H1 (cell line): ENCODE measurements around the gene TXNDC12. TPM values are rescaled to one million over a fixed set of nuclear protein-coding genes. Genes with fewer than 3 reads are reported as not detected.

Experiments used
- CTCF ChIA-PET: fragments of 300-600 bp; sonication (Branson Sonifier 250); formaldehyde crosslinking; loops from one replicate; lab custom pipeline; 2021; ENCODE audit not compliant: partially characterized antibody; lab: Charles Lee
- POLR2A ChIA-PET: fragments of 300-600 bp; sonication (Branson Sonifier 250); formaldehyde crosslinking; loops from one replicate; lab custom pipeline; 2021; ENCODE audit warnings: inconsistent platforms; ENCODE audit not compliant: partially characterized antibody; lab: Charles Lee
- DNase-seq, 2 experiments: peaks; one replicate each; pipeline versions ENCODE4 v3.0.0 to v3.0.0-alpha.2; 2010 to 2022; ENCODE audit warnings: low spot score in 2 of 2, low read depth in 1 of 2, mixed read lengths in 1 of 2
- FAIRE-seq: peaks from 2 replicates; lab custom pipeline; 2011; peaks lifted over from hg19 to GRCh38; lab: Jason Lieb, UNC
- H2AFZ ChIP-seq: 2 replicates; pipeline ENCODE4 v1.8.1; 2012; ENCODE audit warnings: low read length, inconsistent platforms
- H2AK5ac ChIP-seq: 2 replicates; pipeline ENCODE4 v1.6.1; 2013; ENCODE audit warnings: low read depth, low read length
- H2BK120ac ChIP-seq: replicated peaks from 2 replicates; pipeline ENCODE3; 2013; ENCODE audit warnings: low read depth, low read length, inconsistent platforms
- H2BK12ac ChIP-seq: 2 replicates; pipeline ENCODE4 v1.6.1; 2013; ENCODE audit warnings: low read depth, low read length
- H2BK15ac ChIP-seq: 2 replicates; pipeline ENCODE4 v1.6.1; 2013; ENCODE audit warnings: low read length
- H2BK20ac ChIP-seq: 2 replicates; pipeline ENCODE4 v1.6.1; 2013; ENCODE audit warnings: low read length
- H2BK5ac ChIP-seq: 2 replicates; pipeline ENCODE4 v1.6.1; 2013; ENCODE audit warnings: low read depth, low read length
- H3K14ac ChIP-seq: 2 replicates; pipeline ENCODE4 v1.6.1; 2013; ENCODE audit warnings: inconsistent platforms; ENCODE audit not compliant: insufficient read length
- H3K18ac ChIP-seq: 2 replicates; pipeline ENCODE4 v1.6.1; 2013; ENCODE audit warnings: low read length; ENCODE audit errors: extremely low read depth
- H3K23ac ChIP-seq: 2 replicates; pipeline ENCODE4 v1.6.1; 2013; ENCODE audit warnings: inconsistent platforms; ENCODE audit not compliant: insufficient read length
- H3K23me2 ChIP-seq: 2 replicates; pipeline ENCODE4 v1.6.1; 2013; ENCODE audit warnings: low read depth, low read length
- H3K27ac ChIP-seq: 2 replicates; pipeline ENCODE4 v1.6.1; 2011; ENCODE audit warnings: low read depth, low read length, inconsistent platforms
- H3K27me3 ChIP-seq, 4 experiments: replicated peaks in 1 of 4; 1 replicate in 1 of 4; 2 replicates in 3 of 4; pipeline versions ENCODE4 v1.6.1 to v1.8.1; 2011 to 2013; ENCODE audit warnings: low read length in 3 of 4, mild to moderate bottlenecking in 3 of 4, inconsistent platforms in 2 of 4, mixed read lengths in 2 of 4, moderate library complexity in 1 of 4; ENCODE audit not compliant: control insufficient read depth in 3 of 4, insufficient read depth in 3 of 4; ENCODE audit errors: extremely low read depth in 1 of 4
- H3K36me3 ChIP-seq, 4 experiments: 2 replicates each; pipeline versions ENCODE4 v1.6.1 to v1.8.1; 2011 to 2013; ENCODE audit warnings: mild to moderate bottlenecking in 4 of 4, low read length in 3 of 4, moderate library complexity in 2 of 4, control low read depth in 1 of 4, inconsistent platforms in 1 of 4; ENCODE audit not compliant: insufficient read depth in 4 of 4, control insufficient read depth in 2 of 4
- H3K4ac ChIP-seq: replicated peaks from 2 replicates; pipeline ENCODE3; 2013; ENCODE audit warnings: low read length, low read depth, mixed read lengths, inconsistent platforms; ENCODE audit not compliant: insufficient read length
- H3K4me1 ChIP-seq, 4 experiments: replicated peaks in 1 of 4; 1 replicate in 1 of 4; 2 replicates in 3 of 4; pipeline versions ENCODE4 v1.6.1 to v1.8.1; 2011 to 2013; ENCODE audit warnings: low read length in 3 of 4, inconsistent platforms in 2 of 4, mixed read lengths in 1 of 4; ENCODE audit not compliant: insufficient read depth in 4 of 4, control insufficient read depth in 3 of 4
- H3K4me2 ChIP-seq, 2 experiments: 2 replicates each; pipeline versions ENCODE4 v1.6.1 to v1.8.1; 2011 to 2013; ENCODE audit warnings: low read depth in 2 of 2, low read length in 2 of 2, control low read depth in 1 of 2, inconsistent platforms in 1 of 2, mild to moderate bottlenecking in 1 of 2; ENCODE audit not compliant: insufficient read depth in 1 of 2
- H3K4me3 ChIP-seq, 4 experiments: fragments of 200-600, 300-600 bp in 1 of 4; sonication (generic), shearing (Covaris generic), sonication (Bioruptor Twin) in 1 of 4; 2 replicates each; pipeline versions ENCODE4 v1.5.1 to v1.8.1; 2011 to 2016; ENCODE audit warnings: low read length in 4 of 4, low read depth in 3 of 4, control low read depth in 2 of 4, inconsistent platforms in 2 of 4, mild to moderate bottlenecking in 2 of 4, mixed read lengths in 1 of 4, moderate library complexity in 1 of 4; ENCODE audit not compliant: insufficient read depth in 2 of 4; ENCODE audit errors: extremely low read depth in 1 of 4
- H3K56ac ChIP-seq: replicated peaks from 2 replicates; pipeline ENCODE3; 2013; ENCODE audit warnings: low read depth, mild to moderate bottlenecking, mixed read lengths, low read length, inconsistent platforms; ENCODE audit not compliant: insufficient read length
- H3K79me1 ChIP-seq: 2 replicates; pipeline ENCODE4 v1.6.1; 2013; ENCODE audit warnings: low read depth, low read length, control low read depth
- H3K79me2 ChIP-seq, 2 experiments: 2 replicates each; pipeline versions ENCODE4 v1.6.1 to v1.8.1; 2012 to 2013; ENCODE audit warnings: low read length in 2 of 2, mild to moderate bottlenecking in 2 of 2, inconsistent platforms in 1 of 2; ENCODE audit not compliant: insufficient read depth in 2 of 2, control insufficient read depth in 1 of 2
- H3K9ac ChIP-seq, 4 experiments: replicated peaks in 1 of 4; 1 replicate in 1 of 4; 2 replicates in 3 of 4; pipeline versions ENCODE4 v1.6.1 to v1.8.1; 2011 to 2013; ENCODE audit warnings: low read depth in 3 of 4, low read length in 3 of 4, control low read depth in 2 of 4, mild to moderate bottlenecking in 2 of 4, moderate library complexity in 2 of 4, inconsistent platforms in 1 of 4; ENCODE audit errors: extremely low read depth in 1 of 4
- H3K9me3 ChIP-seq, 2 experiments: 2 replicates each; pipeline versions ENCODE4 v1.6.1 to v1.8.1; 2012 to 2013; ENCODE audit warnings: mild to moderate bottlenecking in 2 of 2, moderate library complexity in 2 of 2, control low read depth in 1 of 2, inconsistent platforms in 1 of 2, low read depth in 1 of 2, low read length in 1 of 2, mixed read lengths in 1 of 2; ENCODE audit not compliant: insufficient read depth in 2 of 2
- H4K20me1 ChIP-seq, 2 experiments: replicated peaks in 1 of 2; 2 replicates each; pipeline versions ENCODE3 to v1.8.1; 2011 to 2013; ENCODE audit warnings: inconsistent platforms in 2 of 2, low read length in 2 of 2, mild to moderate bottlenecking in 1 of 2; ENCODE audit not compliant: insufficient read depth in 2 of 2, control insufficient read depth in 1 of 2
- H4K5ac ChIP-seq: 2 replicates; pipeline ENCODE4 v1.6.1; 2013; ENCODE audit warnings: low read length, low read depth, mixed read lengths, inconsistent platforms; ENCODE audit not compliant: insufficient read length
- H4K8ac ChIP-seq: 2 replicates; pipeline ENCODE4 v1.8.0; 2013; ENCODE audit warnings: mild to moderate bottlenecking, moderate library complexity, low read length, inconsistent platforms; ENCODE audit not compliant: insufficient read depth; ENCODE audit errors: extremely low read depth
- H4K91ac ChIP-seq: replicated peaks from 2 replicates; pipeline ENCODE3; 2013; ENCODE audit warnings: low read length, mixed read lengths, inconsistent platforms; ENCODE audit not compliant: insufficient read length
- ASH2L ChIP-seq: fragments of 200-600, 300-600 bp; sonication (generic); IDR thresholded peaks from one replicate; pipeline ENCODE4 v1.7.1; 2017; ENCODE audit warnings: low read length
- ATF2 ChIP-seq: IDR thresholded peaks from 2 replicates; pipeline ENCODE4 v1.6.1; 2012; ENCODE audit warnings: low read length, inconsistent platforms
- CHD2 ChIP-seq: IDR thresholded peaks from 2 replicates; pipeline ENCODE4 v1.6.1; 2012; ENCODE audit warnings: low read length, improper control_type of control experiment
- KDM5A ChIP-seq: fragments of 200-600 bp; IDR thresholded peaks from 2 replicates; pipeline ENCODE4 v1.7.1; 2012; ENCODE audit warnings: mild to moderate bottlenecking, low read length, inconsistent platforms, mixed read lengths
- TEAD4 ChIP-seq: IDR thresholded peaks from 2 replicates; pipeline ENCODE4 v1.6.1; 2012; ENCODE audit warnings: low read depth, low read length, inconsistent platforms, mixed read lengths
- WGBS, 2 experiments: shearing (Covaris generic) in 1 of 2; methylation state at CpG; one replicate each; pipeline versions ENCODE4 v1.1.6 to v1.1.7; 2013 to 2015; ENCODE audit warnings: low lambda C conversion rate in 2 of 2, mixed read lengths in 2 of 2, inconsistent platforms in 1 of 2, low coverage in 1 of 2, missing lambda C conversion rate in 1 of 2; ENCODE audit not compliant: insufficient replicate concordance in 2 of 2, insufficient coverage in 1 of 2, insufficient read length in 1 of 2; ENCODE audit errors: extremely low coverage in 1 of 2, missing lambda C conversion rate in 1 of 2; 5-methylcytosine and 5-hydroxymethylcytosine counted together
- polyA plus RNA-seq, 7 experiments: library from polyadenylated mRNA; depleted of rRNA in 3 of 7; stranded (reverse) in 5 of 7; unstranded in 2 of 7; fragments of >200 nt in 5 of 7; fragments of 200-250 nt in 2 of 7; gene quantifications; 1 replicate in 5 of 7; 2 replicates in 1 of 7; 4 replicates in 1 of 7; pipeline versions ENCODE4 v1.2.1 to v1.2.3, GENCODE V29; 2011 to 2013; ENCODE audit warnings: missing spikeins in 2 of 7, mixed read lengths in 2 of 7
- total RNA-seq: library from RNA; stranded (reverse); fragmentation: NEBNext Ultra II Directional; extraction: Animal tissue kit (Norgen Biotek cat#: 25700); gene quantifications from 2 replicates; pipeline ENCODE4 v1.2.1, GENCODE V29; 2021

The TXNDC12 gene
- total and polyA plus RNA-seq, 2 of the 8 experiments (the other 6 are each of a cell fraction or from before 2014, with no cell fraction given) = 35.2 to 89.8 TPM

DNA sequence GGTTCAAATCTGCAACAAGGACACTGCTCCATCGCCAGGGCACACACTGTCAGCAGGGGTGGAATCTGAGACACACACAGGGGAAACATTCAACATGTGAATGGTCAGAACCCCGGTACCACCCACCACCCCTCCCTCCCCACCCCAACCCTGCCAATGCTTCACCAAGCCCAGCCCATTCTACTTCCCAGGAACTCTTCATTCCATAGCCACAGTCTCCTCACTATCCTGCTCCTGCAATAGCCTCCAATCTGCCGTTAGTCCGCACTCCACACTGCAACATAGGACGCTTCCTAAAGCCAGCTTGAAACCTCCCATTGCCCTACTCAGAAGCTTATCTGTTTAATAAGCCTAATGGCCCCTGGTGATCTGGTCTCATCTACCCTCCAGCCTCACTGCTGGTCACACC is 57.0 kb downstream of the TXNDC12 start:
- Histone ChIP-seq H3K56ac (no peak overlapping the region), H4K91ac (no peak overlapping the region), H3K23ac (no peak overlapping the region), H2AFZ (peak overlapping the region; percentile 95), H3K36me3 (no peaks in the 10 kb centered on the region), H2BK12ac (no peak overlapping the region), H3K4me2 (peak overlapping the region; percentile 51 to 71), H3K27me3 (no peaks in the 10 kb centered on the region; a peak in 1 of 7 replicates), H3K27ac (no peak overlapping the region), H3K4ac (no peak overlapping the region), H3K18ac (no peak overlapping the region; the same call in 1 of the 2 replicates), H2AK5ac (no peak overlapping the region), H2BK5ac (peak overlapping the region; percentile 13; the same call in 1 of the 2 replicates), H3K4me1 (peaks cover 4 to 11% (median 10%) of the 10 kb centered on the region in 4 experiments; a peak in 6 of 7 replicates), H4K8ac (no peak overlapping the region)
- CTCF ChIA-PET = interaction anchor here (0.9 to 3.7 kb wide), 12 partner anchors 10 to 173 kb away, joined by 3 to 35 read pairs (median 6); no protein-coding TSS in a partner anchor
- POLR2A ChIA-PET = interaction anchor here (0.7 to 1.6 kb wide), 5 partner anchors 9 to 118 kb away, joined by 3 to 6 read pairs (median 3); partner anchors contain the start of genes BTF3L4 and TXNDC12
- WGBS, 2 experiments = 37% methylated on average over 5 of the region's 5 CpGs; no CpG with 5 or more reads in 1 of the 2 experiments
- no peak for TF ChIP-seq CHD2
- TF ChIP-seq ASH2L = no peak
- no peak for TF ChIP-seq TEAD4
- TF ChIP-seq KDM5A = no peak
- no peak for TF ChIP-seq ATF2
- TF ChIP-seq, all 59 proteins: peak for 0
- Histone ChIP-seq H2BK15ac (peak overlapping the region; percentile 35; the same call in 1 of the 2 replicates), H3K79me1 (no peaks in the 10 kb centered on the region), H3K4me3 (no peak overlapping the region), H3K23me2 (no peaks in the 10 kb centered on the region), H2BK120ac (peak overlapping the region; percentile 75), H3K79me2 (no peaks in the 10 kb centered on the region), H4K20me1 (no peaks in the 10 kb centered on the region), H3K14ac (no peak overlapping the region), H4K5ac (no peak overlapping the region), H2BK20ac (no peak overlapping the region), H3K9ac (no peak overlapping the region), H3K9me3 (no peaks in the 10 kb centered on the region)
- DNase-seq = no peak
- peak; percentile 48 for FAIRE-seq
